Neural cell (in vitro differentiated cells): ENCODE measurements around the gene SETD1A. TPM values are rescaled to one million over a fixed set of nuclear protein-coding genes. Genes with fewer than 3 reads are reported as not detected.

Source experiments
- H2AFZ ChIP-seq: fragments of 200-600, 300-800 bp; sonication (generic), shearing (Covaris generic); 2 replicates; pipeline ENCODE4 v1.6.0; 2014; ENCODE audit warnings: low read depth, mild to moderate bottlenecking, antibody characterized with exemption, low read length, moderate library complexity
- H3F3A ChIP-seq: fragments of 200-600 bp; shearing (Covaris generic); 2 replicates; pipeline ENCODE4 v1.6.1; 2016; ENCODE audit warnings: mild to moderate bottlenecking, moderate library complexity, mixed read lengths, antibody characterized with exemption, low read length; ENCODE audit not compliant: insufficient read depth, poor library complexity, severe bottlenecking
- H3K27ac ChIP-seq: fragments of 200-600, 300-800 bp; sonication (generic), shearing (Covaris generic); 2 replicates; pipeline ENCODE4 v1.5.1; 2014; ENCODE audit warnings: mild to moderate bottlenecking, low read length, moderate library complexity
- H3K27me3 ChIP-seq: fragments of 300-800, 200-600 bp; sonication (generic), shearing (Covaris generic); 2 replicates; pipeline ENCODE4 v1.6.0; 2014; ENCODE audit warnings: mild to moderate bottlenecking, low read depth, low read length, moderate library complexity; ENCODE audit not compliant: insufficient read depth
- H3K36me3 ChIP-seq: fragments of 300-800, 200-600 bp; sonication (generic), shearing (Covaris generic); 2 replicates; pipeline ENCODE4 v1.5.1; 2014; ENCODE audit warnings: mild to moderate bottlenecking, antibody characterized with exemption, low read length, moderate library complexity; ENCODE audit not compliant: insufficient read depth
- H3K4me2 ChIP-seq: fragments of 300-800, 200-600 bp; sonication (generic), shearing (Covaris generic); 2 replicates; pipeline ENCODE4 v1.6.0; 2014; ENCODE audit warnings: mild to moderate bottlenecking, low read length
- H3K4me3 ChIP-seq: fragments of 300-800, 200-600 bp; sonication (generic), shearing (Covaris generic); 2 replicates; pipeline ENCODE4 v1.5.1; 2014; ENCODE audit warnings: mild to moderate bottlenecking, low read length, moderate library complexity
- H3K79me2 ChIP-seq: fragments of 200-600 bp; shearing (Covaris generic); replicated peaks from 2 replicates; pipeline ENCODE4 v1.6.0; 2014; ENCODE audit warnings: mild to moderate bottlenecking, low read length, moderate library complexity; ENCODE audit not compliant: insufficient read depth
- H3K9ac ChIP-seq: fragments of 300-800, 200-600 bp; sonication (generic), shearing (Covaris generic); 2 replicates; pipeline ENCODE4 v1.6.1; 2016; ENCODE audit warnings: mild to moderate bottlenecking, low read length, mixed read lengths
- H3K9me2 ChIP-seq: fragments of 200-600 bp; shearing (Covaris generic); 2 replicates; pipeline ENCODE4 v1.6.1; 2016; ENCODE audit warnings: mild to moderate bottlenecking, low read length, mixed read lengths; ENCODE audit not compliant: insufficient read depth
- H3K9me3 ChIP-seq: fragments of 200-600, 300-800 bp; sonication (generic), shearing (Covaris generic); 2 replicates; pipeline ENCODE4 v1.6.1; 2016; ENCODE audit warnings: mild to moderate bottlenecking, mixed run types, low read length, moderate library complexity, mixed read lengths
- H4K20me1 ChIP-seq: fragments of 200-600 bp; shearing (Covaris generic); 2 replicates; pipeline ENCODE4 v1.6.1; 2016; ENCODE audit warnings: mild to moderate bottlenecking, mixed run types; ENCODE audit not compliant: insufficient read depth
- CTCF ChIP-seq: fragments of 450-650 bp; IDR thresholded peaks from 2 replicates; pipeline ENCODE4 v1.5.1; 2014; ENCODE audit warnings: antibody characterized with exemption, mild to moderate bottlenecking, moderate library complexity; ENCODE audit not compliant: poor library complexity, severe bottlenecking
- EP300 ChIP-seq: fragments of 450-650 bp; conservative IDR thresholded peaks from 2 replicates; pipeline ENCODE4 v1.6.1; 2014; ENCODE audit warnings: antibody characterized with exemption, mild to moderate bottlenecking, moderate library complexity; ENCODE audit not compliant: poor library complexity, severe bottlenecking
- EZH2 ChIP-seq: fragments of 200-600, 300-800 bp; shearing (Covaris generic), sonication (generic); IDR thresholded peaks from 2 replicates; pipeline ENCODE4 v1.6.1; 2014; ENCODE audit warnings: antibody characterized with exemption, low read length, borderline replicate concordance, mild to moderate bottlenecking; ENCODE audit not compliant: insufficient read depth, poor library complexity, severe bottlenecking
- MXI1 ChIP-seq: fragments of 450-650 bp; conservative IDR thresholded peaks from 2 replicates; pipeline ENCODE4 v1.6.1; 2014; ENCODE audit warnings: antibody characterized with exemption, mild to moderate bottlenecking; ENCODE audit not compliant: poor library complexity, severe bottlenecking
- POLR2AphosphoS5 ChIP-seq: IDR thresholded peaks from 2 replicates; pipeline ENCODE4 v1.6.1; 2012
- RAD21 ChIP-seq: fragments of 450-650 bp; conservative IDR thresholded peaks from 2 replicates; pipeline ENCODE4 v1.6.1; 2014; ENCODE audit warnings: antibody characterized with exemption, mild to moderate bottlenecking, moderate library complexity
- REST ChIP-seq: IDR thresholded peaks from 2 replicates; pipeline ENCODE4 v1.6.1; 2012; ENCODE audit warnings: borderline replicate concordance
- SMC3 ChIP-seq: fragments of 450-650 bp; conservative IDR thresholded peaks from 2 replicates; pipeline ENCODE4 v1.6.1; 2014; ENCODE audit warnings: antibody characterized with exemption, mild to moderate bottlenecking, moderate library complexity; ENCODE audit not compliant: poor library complexity
- TAF1 ChIP-seq: IDR thresholded peaks from 2 replicates; pipeline ENCODE4 v1.6.1; 2012; ENCODE audit warnings: low read depth
- polyA plus RNA-seq: library from polyadenylated mRNA; depleted of rRNA; stranded (reverse); fragments of >200 nt; gene quantifications from 2 replicates; pipeline ENCODE4 v1.2.3, GENCODE V29; 2014
- small RNA-seq, 3 experiments: library from RNA; depleted of rRNA; stranded (forward); fragments of <200 nt; gene quantifications; one replicate each; pipeline ENCODE3, GENCODE V24; 2012

The SETD1A gene
- polyA plus RNA-seq, 1 donor from 2014 or later, result 1.4 TPM

GRCh38 chr16:31033709-31034492, 76.3 kb downstream of the SETD1A start:
- Histone ChIP-seq H3K4me2 (peak overlapping the region; percentile 16), H3K36me3 (no peaks in the 10 kb centered on the region), H3K9me2 (no peaks in the 10 kb centered on the region), H3K9ac (peak overlapping the region; percentile 93), H3K9me3 (no peaks in the 10 kb centered on the region), H3K79me2 (peaks cover 6% of the 10 kb centered on the region), H3K4me3 (peak overlapping the region; percentile 93), H3K27me3 (no peaks in the 10 kb centered on the region), H2AFZ (peak overlapping the region; percentile 54), H4K20me1 (no peaks in the 10 kb centered on the region), H3K27ac (peak overlapping the region; percentile 95), H3F3A (no peaks in the 10 kb centered on the region)
- TF ChIP-seq SMC3 (no peak), RAD21 (peak; percentile 10), POLR2AphosphoS5 (no peak), MXI1 (peak; percentile 65), EP300 (no peak), REST (peak; percentile 24), TAF1 (no peak), EZH2 (no peak), CTCF (no peak)

Small RNAs within 50 kb of the gene (small RNA-seq; reads per million reads assigned to genes)
- gene AC135048.1, result 0 reads per million in 3 experiments

Other genes starting within 250 kb of the SETD1A start
- 41.5 and 55.2 TPM in 2 replicates for gene PHKG2, start 209.3 kb upstream of the SETD1A start, polyA plus RNA-seq
- gene CFAP119, start 195.7 kb upstream of the SETD1A start, polyA plus RNA-seq, result 17.0 and 23.3 TPM in 2 replicates
- 85.2 and 94.4 TPM in 2 replicates for gene RNF40, start 195.4 kb upstream of the SETD1A start, polyA plus RNA-seq
- gene ZNF629, start 170.5 kb upstream of the SETD1A start, polyA plus RNA-seq, result 10.4 and 14.1 TPM in 2 replicates
- gene BCL7C, start 63.7 kb upstream of the SETD1A start, polyA plus RNA-seq, result 39.2 and 44.9 TPM in 2 replicates
- not detected in 2 replicates for gene CTF1, start 61.1 kb upstream of the SETD1A start, polyA plus RNA-seq
- gene FBXL19, start 34.2 kb upstream of the SETD1A start, polyA plus RNA-seq, result 99.6 and 124 TPM in 2 replicates
- gene ORAI3, start 8.7 kb upstream of the SETD1A start, polyA plus RNA-seq, result 5.7 and 7.3 TPM in 2 replicates
- gene HSD3B7, start 27.5 kb downstream of the SETD1A start, polyA plus RNA-seq, result 1.5 and 3.4 TPM in 2 replicates
- 4.5 and 9.2 TPM in 2 replicates for gene STX1B, start 52.9 kb downstream of the SETD1A start, polyA plus RNA-seq
- 32.2 and 38.3 TPM in 2 replicates for gene STX4, start 75.8 kb downstream of the SETD1A start, polyA plus RNA-seq
- 17.8 and 21.3 TPM in 2 replicates for gene ZNF668, start 116.5 kb downstream of the SETD1A start, polyA plus RNA-seq
- 6.7 and 8.5 TPM in 2 replicates for gene ZNF646, start 116.7 kb downstream of the SETD1A start, polyA plus RNA-seq
- 9.3 and 13.6 TPM in 2 replicates for gene PRSS53, start 131.2 kb downstream of the SETD1A start, polyA plus RNA-seq
- 103 and 105 TPM in 2 replicates for gene VKORC1, start 137.0 kb downstream of the SETD1A start, polyA plus RNA-seq
- 21.3 and 26.8 TPM in 2 replicates for gene BCKDK, start 150.6 kb downstream of the SETD1A start, polyA plus RNA-seq
- gene KAT8, start 159.9 kb downstream of the SETD1A start, polyA plus RNA-seq, result 98.0 and 132 TPM in 2 replicates
- gene PRSS8, start 178.0 kb downstream of the SETD1A start, polyA plus RNA-seq, result not detected in 2 replicates
- 1.5 and 2.0 TPM in 2 replicates for gene PRSS36, start 192.3 kb downstream of the SETD1A start, polyA plus RNA-seq
- gene FUS, start 222.4 kb downstream of the SETD1A start, polyA plus RNA-seq, result 53.9 and 54.3 TPM in 2 replicates
- not detected in 2 replicates for gene PYCARD, start 245.0 kb downstream of the SETD1A start, polyA plus RNA-seq